ENCODE results near the gene NF1.

The NF1 gene

GRCh38 chr17:31254654-31255053 is 159.9 kb downstream of the NF1 start:
- Histone ChIP-seq H3K9ac (ENCODE audit: low read length) (no peak overlapping the region), H3F3A (ENCODE audit: insufficient read depth, low read length) (no peaks in the 10 kb centered on the region), H3K4me2 (ENCODE audit: low read length) (no peak overlapping the region), H2AFZ (ENCODE audit: low read length) (no peak overlapping the region), H3K27me3 (ENCODE audit: insufficient read depth, low read length) (no peaks in the 10 kb centered on the region), H3K9me2 (ENCODE audit: low read depth, low read length) (no peaks in the 10 kb centered on the region), H3K27ac (ENCODE audit: low read depth, low read length, poor library complexity, severe bottlenecking) (no peak overlapping the region), H3K9me3 (ENCODE audit: low read length) (no peaks in the 10 kb centered on the region), H3K4me1 (ENCODE audit: insufficient read depth, low read length, severe bottlenecking) (peaks cover 11% of the 10 kb centered on the region), H3K4me3 (ENCODE audit: low read depth, low read length, poor library complexity, severe bottlenecking) (no peak overlapping the region), H4K20me1 (ENCODE audit: insufficient read depth, low read length) (no peaks in the 10 kb centered on the region), H3K79me2 (ENCODE audit: insufficient read depth, low read length) (no peaks in the 10 kb centered on the region), H3K36me3 (ENCODE audit: insufficient read depth, low read length) (peaks cover 5% of the 10 kb centered on the region; the same call in 1 of the 2 replicates)
- TF ChIP-seq CTCF (IDR thresholded peaks at IDR 0.05; ENCODE audit: low read length) (no peak), EZH2 (IDR thresholded peaks at IDR 0.05; ENCODE audit: borderline replicate concordance, low read length) (no peak)

DNA sequence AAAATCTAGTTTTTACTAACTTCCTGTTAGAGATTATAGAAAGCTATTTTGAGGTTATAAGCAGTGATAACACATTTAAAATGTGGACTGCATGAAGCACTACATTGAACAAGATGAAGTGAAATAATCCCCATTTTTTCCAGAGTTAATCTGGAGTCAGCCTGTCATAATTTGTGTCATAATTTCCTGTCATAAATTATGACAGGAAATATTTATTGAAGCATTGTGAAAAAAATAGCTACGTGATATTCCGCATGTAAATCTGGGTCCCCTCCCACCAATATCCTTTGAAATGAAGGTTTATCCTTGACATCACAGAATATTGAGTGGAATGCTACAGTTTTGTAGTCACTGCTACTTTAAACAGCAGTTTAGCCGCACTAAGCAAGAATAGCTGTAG is 162.2 kb downstream of the NF1 start:
- no peaks in the 10 kb centered on the region for H3F3A ChIP-seq (ENCODE audit: insufficient read depth, low read length)
- H3K4me3 ChIP-seq (ENCODE audit: low read depth, low read length, poor library complexity, severe bottlenecking) = no peak overlapping the region
- H3K27ac ChIP-seq (ENCODE audit: low read depth, low read length, poor library complexity, severe bottlenecking) = no peak overlapping the region
- no peak overlapping the region for H3K4me2 ChIP-seq (ENCODE audit: low read length)
- H2AFZ ChIP-seq (ENCODE audit: low read length) = no peak overlapping the region
- H3K9ac ChIP-seq (ENCODE audit: low read length) = no peak overlapping the region
- H3K79me2 ChIP-seq (ENCODE audit: insufficient read depth, low read length) = no peaks in the 10 kb centered on the region
- H4K20me1 ChIP-seq (ENCODE audit: insufficient read depth, low read length) = no peaks in the 10 kb centered on the region
- H3K4me1 ChIP-seq (ENCODE audit: insufficient read depth, low read length, severe bottlenecking) = no peaks in the 10 kb centered on the region
- H3K36me3 ChIP-seq (ENCODE audit: insufficient read depth, low read length) = peaks cover 13% of the 10 kb centered on the region; the same call in 1 of the 2 replicates
- no peaks in the 10 kb centered on the region for H3K27me3 ChIP-seq (ENCODE audit: insufficient read depth, low read length)
- no peaks in the 10 kb centered on the region for H3K9me3 ChIP-seq (ENCODE audit: low read length)
- no peaks in the 10 kb centered on the region for H3K9me2 ChIP-seq (ENCODE audit: low read depth, low read length)
- TF ChIP-seq CTCF (IDR thresholded peaks at IDR 0.05; ENCODE audit: low read length) (no peak), EZH2 (IDR thresholded peaks at IDR 0.05; ENCODE audit: borderline replicate concordance, low read length) (no peak)

DNA sequence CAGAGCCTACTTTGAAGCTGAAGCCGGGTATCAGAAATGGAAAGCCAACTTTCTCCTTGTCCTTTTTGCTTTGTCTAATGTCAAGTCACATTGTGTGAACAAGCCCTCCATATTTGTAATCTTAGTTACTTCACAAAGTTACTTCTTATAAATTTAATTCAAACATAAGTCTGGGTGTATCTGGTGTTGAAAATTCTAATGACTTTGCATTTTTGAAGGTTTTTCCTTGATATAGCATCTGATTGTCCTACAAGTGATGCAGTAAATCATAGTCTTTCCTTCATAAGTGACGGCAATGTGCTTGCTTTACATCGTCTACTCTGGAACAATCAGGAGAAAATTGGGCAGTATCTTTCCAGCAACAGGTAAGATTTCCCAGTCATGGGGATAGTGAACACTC is 165.4 kb downstream of the NF1 start:
- H3K27me3 ChIP-seq (ENCODE audit: insufficient read depth, low read length) = no peaks in the 10 kb centered on the region
- TF ChIP-seq CTCF (IDR thresholded peaks at IDR 0.05; ENCODE audit: low read length) = no peak
- no peak for TF ChIP-seq EZH2 (IDR thresholded peaks at IDR 0.05; ENCODE audit: borderline replicate concordance, low read length)
- no peak overlapping the region for H3K9ac ChIP-seq (ENCODE audit: low read length)
- H4K20me1 ChIP-seq (ENCODE audit: insufficient read depth, low read length) = no peaks in the 10 kb centered on the region
- no peaks in the 10 kb centered on the region for H3K9me2 ChIP-seq (ENCODE audit: low read depth, low read length)
- H3F3A ChIP-seq (ENCODE audit: insufficient read depth, low read length) = no peaks in the 10 kb centered on the region
- H2AFZ ChIP-seq (ENCODE audit: low read length) = no peak overlapping the region
- H3K4me1 ChIP-seq (ENCODE audit: insufficient read depth, low read length, severe bottlenecking) = no peaks in the 10 kb centered on the region
- no peak overlapping the region for H3K4me3 ChIP-seq (ENCODE audit: low read depth, low read length, poor library complexity, severe bottlenecking)
- no peaks in the 10 kb centered on the region for H3K9me3 ChIP-seq (ENCODE audit: low read length)
- no peaks in the 10 kb centered on the region for H3K79me2 ChIP-seq (ENCODE audit: insufficient read depth, low read length)
- H3K4me2 ChIP-seq (ENCODE audit: low read length) = no peak overlapping the region
- H3K27ac ChIP-seq (ENCODE audit: low read depth, low read length, poor library complexity, severe bottlenecking) = no peak overlapping the region
- H3K36me3 ChIP-seq (ENCODE audit: insufficient read depth, low read length) = peaks cover 12% of the 10 kb centered on the region; the same call in 1 of the 2 replicates
